Measurements from ENCODE around the gene TTC4.
"Not testable (repeated sequence)": the region's sequence is repeated elsewhere in the genome, so short reads cannot be mapped to it uniquely, and the experiment has no call there.

The TTC4 gene

DNA sequence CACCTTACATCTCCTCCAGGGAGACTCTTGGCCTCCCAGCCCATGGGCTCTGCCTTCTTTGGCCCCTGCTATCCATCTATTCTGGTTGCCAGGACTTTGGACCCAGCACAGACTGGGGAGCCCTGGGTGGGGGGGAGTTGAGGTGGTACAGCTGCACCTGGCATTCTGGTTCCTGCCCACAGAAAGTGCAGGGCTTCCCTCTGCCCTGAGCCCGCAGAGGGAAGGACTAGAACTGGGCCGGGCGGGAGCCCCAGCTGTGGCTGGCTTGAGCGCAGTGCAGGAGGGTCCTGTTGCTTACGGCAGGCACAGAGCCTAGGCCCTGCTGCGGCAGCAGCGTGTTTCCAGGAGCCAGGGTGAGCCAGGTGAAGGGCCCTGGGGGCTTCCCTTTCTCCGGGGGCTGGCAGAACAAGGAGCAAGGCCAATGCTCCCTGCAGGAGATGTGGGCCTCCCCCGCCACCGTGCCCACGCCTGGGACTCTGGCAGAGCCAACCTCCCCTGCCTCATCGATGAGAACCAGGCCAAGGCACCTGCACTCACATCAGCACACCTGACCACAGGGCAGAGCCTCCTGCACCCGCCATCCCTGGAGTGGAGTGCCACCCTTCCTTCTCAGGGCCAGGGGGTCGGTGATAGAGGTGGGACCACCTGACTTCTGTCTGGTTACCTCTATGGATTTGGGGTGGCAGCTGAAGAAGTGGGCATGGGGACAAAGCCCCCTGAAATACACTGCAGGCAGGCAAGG lies 32.6 kb downstream of the TTC4 start:
- DNase-seq (ENCODE audit: low read depth, low spot score): no peak

DNA sequence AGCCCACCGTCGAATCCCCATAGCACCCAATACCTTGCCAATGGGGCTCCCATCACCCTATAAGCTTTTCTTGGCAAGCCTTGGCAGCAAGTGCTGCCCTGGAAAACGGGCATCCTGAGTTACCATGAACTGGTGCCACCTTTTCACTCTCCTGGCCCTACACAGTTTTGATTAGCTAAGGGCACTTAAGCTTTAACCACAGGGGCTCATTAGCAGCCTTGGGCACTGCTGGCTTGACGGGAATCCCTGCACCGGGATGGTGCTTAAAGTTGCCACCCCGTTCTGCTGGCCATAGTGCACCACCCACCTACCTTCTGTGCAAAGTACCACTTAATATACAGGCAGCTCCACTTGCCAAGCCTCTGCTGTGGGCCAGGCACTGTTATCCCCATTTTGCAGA lies 34.9 kb downstream of the TTC4 start:
- no peak for DNase-seq (ENCODE audit: low read depth, low spot score)

DNA sequence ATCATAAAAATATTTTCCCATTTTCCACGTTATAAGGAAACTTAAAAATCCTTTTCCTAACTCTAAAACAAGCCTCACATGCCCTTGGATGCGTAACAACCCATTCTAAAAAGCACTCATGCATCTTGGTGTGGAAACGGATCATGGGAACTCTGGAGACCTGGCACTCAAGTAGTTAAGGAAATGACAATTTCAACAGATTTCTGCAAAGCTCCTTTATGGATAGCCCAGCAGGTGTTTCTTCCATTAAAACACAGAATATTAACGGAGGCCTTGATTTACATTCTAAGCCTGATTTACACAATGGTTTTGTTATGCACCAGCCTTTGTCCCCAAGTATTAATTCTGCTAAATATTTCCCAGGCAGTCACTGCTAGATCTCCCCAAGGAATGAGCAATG lies 35.8 kb downstream of the TTC4 start:
- no peak for DNase-seq (ENCODE audit: low read depth, low spot score)

DNA sequence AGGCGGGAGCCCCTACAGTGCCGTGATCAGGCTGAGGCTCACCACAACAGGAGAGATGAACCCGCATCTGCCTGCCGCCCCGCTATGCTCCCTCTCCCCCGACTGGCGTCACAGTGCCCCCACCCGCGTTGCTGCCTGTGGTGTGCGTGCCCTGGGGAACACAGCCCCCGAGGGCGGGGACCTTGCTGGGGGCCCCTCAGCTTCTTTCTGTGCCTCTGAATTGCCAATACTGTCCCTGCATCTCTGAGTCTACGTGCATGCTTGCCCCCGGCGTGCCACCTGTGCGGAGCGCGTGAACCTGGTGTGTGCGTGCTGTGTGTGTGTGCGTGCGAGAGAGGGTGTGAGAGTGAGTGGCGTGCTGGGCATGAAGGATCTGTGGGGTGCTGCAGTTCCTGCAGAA lies 38.4 kb downstream of the TTC4 start:
- DNase-seq (ENCODE audit: low read depth, low spot score): no peak

DNA sequence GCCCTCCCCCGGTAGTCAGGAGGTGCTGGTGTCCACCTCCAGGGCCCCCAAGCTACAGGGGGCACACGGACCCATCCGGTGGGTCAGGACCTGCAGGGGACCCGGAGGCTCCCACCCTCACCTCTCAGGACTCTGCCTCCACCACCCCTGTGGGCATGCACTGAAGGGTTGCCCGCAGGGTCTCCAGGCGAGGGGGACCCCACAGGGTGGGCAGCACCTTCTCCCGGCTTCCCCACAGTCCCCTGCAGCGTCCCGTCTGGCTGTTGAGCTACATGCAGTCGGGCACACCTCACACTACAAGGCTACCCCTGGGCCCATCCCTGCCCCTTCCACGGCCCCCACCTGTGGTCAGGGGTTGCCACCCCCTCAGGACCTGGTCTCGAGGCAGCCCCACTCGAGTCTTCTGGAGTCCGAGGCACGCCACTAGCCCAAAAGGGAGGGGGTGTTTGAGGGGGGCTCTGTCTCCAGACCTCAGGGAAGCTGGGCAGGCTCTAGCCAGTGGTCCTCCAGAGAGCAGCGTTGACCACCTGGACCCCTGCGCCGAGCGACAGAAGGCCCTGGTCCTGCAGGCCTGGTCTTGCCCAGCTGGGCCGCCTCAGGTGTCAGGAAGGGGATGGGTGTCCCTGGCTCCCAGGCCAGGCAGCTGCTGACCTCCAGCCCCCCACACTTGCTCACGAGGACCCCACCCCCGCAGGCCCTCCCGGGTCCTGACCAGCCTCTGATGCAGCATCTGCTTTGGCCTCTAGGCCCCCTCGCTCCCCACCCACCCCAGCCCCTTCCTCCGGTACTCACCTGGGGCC lies 39.0 kb downstream of the TTC4 start:
- no peak for DNase-seq (ENCODE audit: low read depth, low spot score)

DNA sequence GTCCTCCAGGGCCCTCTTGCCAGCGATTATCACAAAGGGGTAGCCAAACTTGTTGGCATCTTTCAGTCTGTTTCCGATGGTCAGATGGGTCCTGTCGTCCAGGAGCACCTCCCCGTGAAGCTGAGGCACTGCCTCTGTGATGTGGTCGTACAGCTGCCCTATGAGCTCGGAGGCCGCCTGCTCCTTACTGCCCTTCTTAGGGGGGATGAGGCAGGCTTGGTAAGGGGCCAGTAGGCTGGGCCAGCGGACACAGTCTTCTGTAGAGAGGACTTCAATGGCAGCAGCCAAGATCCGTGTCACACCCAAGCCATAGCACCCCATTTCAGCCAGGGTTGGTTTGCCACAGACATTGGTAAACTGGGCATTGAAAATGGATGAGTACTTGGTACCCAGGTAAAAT lies 42.2 kb downstream of the TTC4 start:
- DNase-seq (ENCODE audit: low read depth, low spot score): no peak

DNA sequence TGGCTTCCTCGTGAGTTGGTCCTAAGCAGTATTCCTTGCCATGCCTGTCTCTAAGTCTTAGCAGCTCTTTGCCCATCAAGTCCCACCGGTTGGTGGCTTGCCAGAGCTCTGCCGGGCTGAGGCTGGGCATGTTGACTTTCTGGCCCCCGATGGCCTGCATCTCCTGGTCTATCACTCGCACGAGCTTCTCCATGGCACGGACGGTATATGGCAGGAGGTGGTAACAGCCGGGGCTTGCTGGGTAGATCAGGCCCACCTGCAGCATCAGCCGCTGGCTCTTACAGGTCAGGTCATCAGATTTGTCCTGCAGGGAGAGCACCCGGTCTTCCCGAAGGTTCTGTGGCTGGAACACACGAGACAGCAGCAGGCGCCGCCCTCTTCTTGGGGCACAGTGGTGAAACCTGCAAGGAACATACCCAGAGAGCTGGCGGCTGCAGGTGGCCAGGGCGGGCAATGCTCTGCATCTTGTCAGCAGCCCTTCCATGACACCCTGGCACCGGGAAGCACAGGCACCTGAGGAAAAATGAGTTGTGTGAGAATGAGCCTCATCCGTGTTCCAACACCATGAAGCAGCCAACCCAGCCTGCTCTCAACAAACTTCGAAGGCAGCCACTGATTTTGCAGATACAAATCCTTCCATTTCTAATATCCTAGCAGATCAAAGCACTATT lies 43.2 kb downstream of the TTC4 start:
- no peak for DNase-seq (ENCODE audit: low read depth, low spot score)

DNA sequence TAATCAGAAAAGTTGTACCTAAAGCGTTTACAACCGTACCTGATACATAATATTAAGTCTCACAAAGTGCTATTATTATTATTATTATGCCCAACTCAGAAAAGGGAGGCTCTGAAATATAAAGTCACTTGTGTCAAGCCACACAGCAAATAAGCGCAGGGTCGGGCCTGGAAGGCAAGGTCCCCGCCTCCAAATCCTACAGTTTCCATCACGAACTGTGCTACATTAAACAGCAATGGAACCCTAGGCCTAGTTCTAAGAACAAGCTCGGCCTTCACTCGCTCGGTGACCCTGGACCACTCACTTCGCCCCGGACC lies 48.1 kb downstream of the TTC4 start:
- no peak for DNase-seq (ENCODE audit: low read depth, low spot score)

DNA sequence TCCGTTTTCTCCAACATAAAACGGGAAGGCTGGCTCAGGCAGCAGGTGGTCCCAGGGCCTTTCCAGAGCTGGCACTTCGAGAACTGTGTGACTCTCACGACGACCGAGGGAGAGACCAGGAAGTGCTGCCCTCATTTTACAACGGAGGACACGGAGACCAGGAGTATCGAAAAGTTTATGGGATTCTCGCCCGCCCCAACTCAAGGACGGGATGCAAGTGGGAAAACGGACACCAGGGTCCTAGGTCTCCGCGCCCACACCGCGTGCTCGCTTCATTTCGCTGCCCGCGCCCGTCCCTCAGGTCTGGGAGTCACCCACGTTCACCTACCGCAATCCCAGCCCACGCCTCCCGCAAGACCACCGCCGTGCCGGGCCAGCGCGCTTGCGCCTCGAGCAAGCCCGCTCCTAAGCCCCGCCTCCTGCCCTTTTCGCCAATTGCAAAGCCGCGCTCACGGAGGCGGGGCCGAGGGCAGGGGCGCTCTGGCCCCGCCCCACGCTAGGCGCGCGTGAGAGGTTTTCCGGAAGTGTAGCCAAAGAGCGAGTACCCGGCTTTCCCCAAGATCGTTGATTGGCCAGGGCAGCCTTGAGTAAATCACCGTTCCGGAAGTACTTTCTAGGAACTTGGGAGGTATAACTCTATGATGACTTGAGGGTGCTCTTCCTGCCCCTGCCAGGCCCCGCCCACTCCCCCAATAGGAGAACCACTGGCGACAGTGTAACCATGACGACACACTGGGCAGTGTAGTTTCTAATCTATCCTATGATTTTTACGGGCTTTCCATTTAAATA lies 48.7 kb downstream of the TTC4 start, which contains the start of gene PARS2:
Gene PARS2, minus strand, starts transcription at position 391 of the 789 bp plus-strand sequence. CDS start 5,362 bp downstream, outside the sequence.
- peak; percentile 100 for DNase-seq (ENCODE audit: low read depth, low spot score)

DNA sequence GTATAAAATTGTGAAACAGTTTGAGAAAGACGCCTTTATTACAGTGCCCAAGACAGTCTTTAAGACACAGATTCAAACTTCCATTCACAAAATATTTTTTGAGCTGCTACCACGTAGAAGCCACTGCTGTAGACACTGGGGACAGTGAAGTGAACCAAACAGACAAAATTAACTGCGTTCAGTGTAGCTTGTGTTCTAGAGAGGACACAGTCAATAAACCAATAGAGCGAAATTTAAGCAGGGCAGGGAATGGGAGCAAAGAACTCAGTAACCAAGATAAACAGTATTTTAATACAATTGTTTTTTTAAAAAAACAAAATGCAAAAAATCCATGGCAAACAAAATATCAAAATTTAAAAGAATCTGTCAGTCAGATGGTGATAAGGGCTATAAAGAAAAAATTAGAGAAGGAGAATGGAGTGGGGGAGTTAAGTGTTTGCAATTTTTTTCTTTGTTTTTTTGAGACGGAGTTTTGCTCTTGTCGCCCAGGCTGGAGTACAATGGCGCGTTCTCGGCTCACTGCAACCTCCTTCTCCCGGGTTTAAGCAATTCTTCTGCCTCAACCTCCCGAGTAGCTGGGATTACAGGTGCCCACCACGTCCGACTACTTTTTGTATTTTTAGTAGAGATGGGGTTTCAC lies 49.4 kb downstream of the TTC4 start:
- no peak for DNase-seq (ENCODE audit: low read depth, low spot score)

DNA sequence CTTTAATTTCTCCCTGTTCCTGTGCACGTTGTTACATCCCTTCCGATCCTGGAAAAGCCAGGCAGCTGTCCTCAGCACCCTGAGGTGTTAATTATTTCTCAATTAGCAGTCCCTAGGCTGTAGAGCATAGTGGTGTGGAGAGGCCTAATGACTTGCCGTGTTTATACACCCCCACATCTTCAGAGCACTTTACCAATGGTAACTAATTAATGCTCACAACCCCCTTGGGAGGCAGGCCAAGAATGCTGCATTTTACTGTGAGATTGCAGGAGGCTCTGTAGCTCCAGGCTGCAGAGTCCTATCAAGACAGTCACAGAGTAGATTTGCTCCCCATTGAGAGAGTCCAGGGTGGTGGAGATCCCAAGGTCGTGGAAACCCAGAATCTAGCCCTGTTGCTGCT lies 51.1 kb downstream of the TTC4 start:
- DNase-seq (ENCODE audit: low read depth, low spot score): no peak

DNA sequence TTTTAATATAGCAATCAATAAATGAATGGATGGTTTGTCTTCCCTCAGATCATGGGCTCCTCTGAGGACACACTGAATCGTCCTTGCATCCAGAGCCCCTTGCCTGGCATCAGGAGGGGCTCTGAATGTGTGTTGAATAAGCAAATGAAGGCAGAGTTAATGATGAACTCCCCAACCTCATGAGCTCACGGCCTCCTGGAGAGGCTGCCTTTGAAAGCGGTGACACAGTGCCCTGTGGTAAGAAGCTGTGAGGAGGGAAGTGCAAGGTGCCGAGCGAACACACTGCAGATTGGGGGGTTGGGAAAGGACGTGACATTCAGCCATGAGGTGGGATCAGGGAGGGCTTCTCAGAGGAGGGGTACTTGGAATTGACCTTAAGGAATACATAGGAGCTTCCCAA lies 51.9 kb downstream of the TTC4 start:
- no peak for DNase-seq (ENCODE audit: low read depth, low spot score)

DNA sequence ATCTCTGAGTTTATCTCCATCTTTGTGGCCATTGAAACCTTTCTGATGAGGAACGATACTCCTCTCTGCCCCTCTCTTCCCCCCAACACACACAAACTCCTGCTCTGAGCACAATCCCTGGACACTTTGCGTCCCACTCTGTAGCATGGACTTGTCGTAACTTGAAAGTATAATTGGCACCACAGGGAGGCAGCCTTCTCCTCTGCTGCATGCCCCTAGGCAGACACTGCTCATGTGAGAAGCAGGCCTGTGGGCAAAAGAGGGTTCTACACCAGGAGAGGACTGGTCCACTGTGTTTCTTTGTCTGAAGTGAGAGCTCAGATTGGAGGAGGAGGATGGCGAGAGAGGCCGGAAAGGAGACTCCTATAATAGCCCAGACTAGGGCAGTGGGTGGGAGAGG lies 52.4 kb downstream of the TTC4 start:
- DNase-seq (ENCODE audit: low read depth, low spot score): no peak

DNA sequence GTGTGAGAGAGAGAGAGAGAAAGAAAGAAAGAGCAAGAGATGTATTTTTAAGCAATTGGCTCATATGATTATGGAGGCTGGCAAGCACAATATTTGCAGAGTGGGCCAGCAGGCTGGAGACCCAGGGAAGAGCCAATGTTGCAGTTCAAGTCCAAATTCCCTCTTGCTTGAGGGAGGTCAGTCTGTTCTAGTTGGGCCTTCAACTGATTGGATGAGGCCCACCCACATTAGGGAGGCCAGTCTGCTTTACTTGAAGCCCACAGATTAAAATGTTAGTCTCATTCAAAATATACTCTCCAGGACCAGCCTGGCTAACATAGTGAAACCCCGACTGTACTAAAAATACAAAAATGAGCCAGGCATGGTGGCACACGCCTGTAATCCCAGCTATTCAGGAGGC lies 57.3 kb downstream of the TTC4 start:
- DNase-seq (ENCODE audit: low read depth, low spot score): no peak

DNA sequence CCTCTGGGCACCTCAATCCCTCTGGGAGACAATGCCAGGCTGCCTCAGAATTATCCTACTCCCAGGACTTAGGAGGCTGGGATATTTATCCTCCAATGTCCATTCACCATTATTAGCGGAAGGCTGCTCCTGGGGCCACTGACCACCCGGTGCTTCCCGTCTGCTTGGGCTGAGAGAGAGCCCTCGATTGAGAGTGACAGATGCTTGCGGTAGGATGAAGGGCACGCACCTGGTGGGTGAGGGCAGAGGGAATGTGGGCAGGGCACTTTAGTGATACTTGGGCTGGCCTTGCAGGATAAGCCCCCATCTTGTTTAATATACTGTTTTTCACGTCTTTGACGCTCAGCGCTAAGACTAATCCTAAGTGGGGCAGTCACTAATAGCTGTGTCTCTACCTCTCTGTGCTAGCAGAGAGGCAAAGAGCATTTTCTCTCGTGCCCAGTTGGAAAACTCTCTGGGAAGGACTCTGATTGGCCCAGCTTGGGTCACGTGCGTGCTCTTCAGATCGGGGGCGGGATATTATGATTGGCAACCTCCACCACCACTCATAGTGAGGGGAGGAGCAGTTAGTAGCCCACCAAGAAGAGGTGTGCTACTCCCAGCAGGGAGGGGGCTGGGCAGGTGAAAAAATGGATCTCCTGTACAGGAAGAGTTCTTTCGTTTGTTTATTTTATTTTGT lies 59.3 kb downstream of the TTC4 start:
- DNase-seq (ENCODE audit: low read depth, low spot score): peak; percentile 21

DNA sequence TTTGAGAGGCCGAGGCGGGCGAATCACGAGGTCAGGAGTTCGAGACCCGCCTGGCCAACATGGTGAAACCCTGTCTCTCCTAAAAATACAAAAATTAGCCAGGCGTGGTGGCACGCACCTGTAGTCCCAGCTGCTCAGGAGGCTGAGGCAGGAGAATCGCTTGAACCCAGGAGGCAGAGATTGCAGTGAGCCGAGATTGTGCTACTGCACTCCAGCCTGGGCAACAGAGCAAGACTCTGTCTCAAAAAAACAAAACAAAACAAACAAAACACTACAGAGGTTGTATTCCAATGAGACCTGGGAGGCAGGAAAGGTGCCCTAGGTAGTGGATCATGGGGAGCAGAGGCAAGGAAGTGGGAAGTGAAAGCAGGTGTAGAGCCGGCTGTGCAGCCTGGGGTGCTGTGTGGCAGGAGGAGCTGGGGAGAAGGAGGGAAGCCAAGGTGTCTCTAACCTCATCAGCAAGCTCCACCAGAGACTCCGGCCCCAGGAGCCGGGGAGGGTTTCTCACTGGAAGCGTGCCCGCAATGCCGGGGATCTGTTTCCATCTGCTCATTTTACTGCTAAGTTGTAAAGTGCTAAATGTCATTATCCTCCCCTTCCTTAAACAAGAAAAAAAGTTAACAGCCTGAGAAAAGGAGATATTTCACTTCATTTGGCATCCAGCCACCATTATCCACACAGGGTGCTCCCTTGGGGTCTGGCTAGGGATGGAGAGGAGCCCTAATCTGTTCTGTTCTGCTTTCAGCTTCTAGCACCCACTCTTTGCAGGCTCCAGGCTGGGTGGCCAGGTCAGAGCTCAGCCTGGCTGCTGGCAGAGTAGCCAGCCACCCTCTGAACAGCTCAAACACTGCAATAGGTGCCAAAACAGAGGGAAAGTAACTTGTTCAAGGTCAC lies 60.4 kb downstream of the TTC4 start:
- DNase-seq (ENCODE audit: low read depth, low spot score): not testable (repeated sequence)

DNA sequence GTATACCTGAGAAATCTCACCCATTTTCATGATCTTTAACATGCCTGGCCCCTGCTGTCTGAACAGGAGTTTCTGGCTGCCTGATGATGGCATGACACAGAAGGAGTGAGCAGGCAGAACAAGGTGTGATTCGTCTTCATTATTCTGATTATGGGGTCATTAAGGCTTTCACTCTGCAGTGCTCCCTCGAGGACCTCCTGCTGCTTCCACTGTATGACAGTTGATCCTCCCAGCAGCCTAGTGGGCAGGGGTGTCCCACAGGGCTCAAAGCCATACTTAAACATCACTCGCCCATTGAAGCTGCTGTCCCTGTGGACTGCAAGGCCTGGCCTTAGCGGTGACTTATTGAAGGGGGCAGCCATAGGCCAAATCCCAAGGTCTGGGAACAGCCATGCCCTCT lies 61.4 kb downstream of the TTC4 start:
- no peak for DNase-seq (ENCODE audit: low read depth, low spot score)

DNA sequence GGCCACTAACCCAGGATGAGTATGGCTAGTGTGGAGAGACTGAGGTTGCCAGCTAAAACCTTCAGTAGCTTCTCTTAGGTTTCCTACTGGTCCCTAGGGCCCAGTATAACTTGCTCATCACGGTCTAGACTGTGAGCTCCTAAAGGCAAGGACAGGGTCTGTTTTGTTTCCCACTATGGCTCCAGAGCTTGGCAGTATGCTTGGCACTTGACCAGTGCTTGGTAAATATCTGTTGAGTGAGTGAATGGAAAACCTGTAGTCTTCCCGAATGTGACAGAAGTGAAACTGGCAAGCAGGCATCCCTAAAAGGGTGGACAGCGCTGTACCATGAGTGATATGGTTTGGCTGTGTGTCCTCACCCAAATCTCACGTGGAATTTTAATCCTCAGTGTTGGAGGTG lies 61.8 kb downstream of the TTC4 start:
- no peak for DNase-seq (ENCODE audit: low read depth, low spot score)

DNA sequence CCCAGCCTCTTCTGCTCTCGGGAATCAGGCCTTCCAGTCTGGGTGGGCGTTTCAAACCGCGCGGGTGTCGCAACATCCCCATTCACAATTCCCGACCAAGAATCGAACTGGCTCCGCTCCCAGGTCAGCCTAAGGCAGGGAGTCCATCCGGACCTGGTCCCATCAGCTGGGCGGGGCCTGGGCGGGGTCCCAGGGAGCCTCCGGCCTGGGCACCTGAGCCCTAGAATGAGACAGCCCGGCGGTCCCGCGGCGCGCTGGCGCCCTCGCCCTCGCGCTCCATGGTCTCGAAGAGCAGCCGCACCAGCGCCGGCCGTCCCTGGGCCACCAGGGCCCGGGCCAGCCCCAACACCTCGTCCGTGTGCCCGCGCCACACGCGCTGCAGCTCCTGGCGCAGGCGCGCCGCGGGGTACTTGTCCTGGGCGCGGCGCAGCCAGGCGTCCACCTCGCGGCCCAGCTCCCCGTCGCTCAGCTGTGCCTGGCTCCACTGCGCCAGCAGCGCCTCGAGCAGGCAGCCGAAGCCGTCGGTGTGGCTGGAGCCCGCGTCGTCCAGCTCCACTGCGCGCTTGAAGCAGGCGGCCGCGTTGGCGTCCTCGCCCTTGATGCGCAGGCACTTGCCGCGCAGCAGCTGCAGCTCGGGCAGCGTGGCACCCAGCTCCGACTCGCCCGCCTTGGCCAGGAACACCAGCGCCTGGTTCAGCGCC lies 65.5 kb downstream of the TTC4 start:
- DNase-seq (ENCODE audit: low read depth, low spot score): peak; percentile 33
